ENCODE measurements around the gene SLC25A11.

SLC25A11 gene

GRCh38 chr17:4939796-4940554, at the start of gene SLC25A11, which contains the start of gene RNF167:
Gene SLC25A11, minus strand, starts transcription at chr17:4940046. Its CDS starts 136 bp downstream, at chr17:4939910.
Gene RNF167, plus strand, starts transcription at chr17:4940268. Its CDS starts 642 bp downstream, at chr17:4940910.
- DNase-seq: peak; percentile 100

GRCh38 chr17:4987767-4988567, 48.1 kb upstream of the SLC25A11 start:
- no peak for DNase-seq

- DNase-seq: peak; percentile 88
Observed at GRCh38 chr17:4986951-4987766, 47.3 kb upstream of the SLC25A11 start, which contains the start of gene CAMTA2. Gene CAMTA2, minus strand, starts transcription at chr17:4987675. Its CDS starts 1,453 bp downstream, at chr17:4986222.

- DNase-seq: no peak
Observed at GRCh38 chr17:4986403-4986802, 46.6 kb upstream of the SLC25A11 start.

GRCh38 chr17:4982305-4982704, 42.5 kb upstream of the SLC25A11 start:
- no peak for DNase-seq

- DNase-seq: peak; percentile 82
Observed at GRCh38 chr17:4980644-4981216, 40.9 kb upstream of the SLC25A11 start.

GRCh38 chr17:4978726-4979125, 38.9 kb upstream of the SLC25A11 start:
- DNase-seq: no peak

GRCh38 chr17:4974115-4974670, 34.3 kb upstream of the SLC25A11 start:
- DNase-seq: no peak

- no peak for DNase-seq
Observed at GRCh38 chr17:4973256-4974114, 33.6 kb upstream of the SLC25A11 start.

GRCh38 chr17:4972752-4973151, 32.9 kb upstream of the SLC25A11 start:
- DNase-seq: no peak

GRCh38 chr17:4972322-4972721, 32.5 kb upstream of the SLC25A11 start:
- DNase-seq: no peak

- DNase-seq: no peak
Observed at GRCh38 chr17:4971826-4972225, 32.0 kb upstream of the SLC25A11 start.

GRCh38 chr17:4970273-4970672, 30.4 kb upstream of the SLC25A11 start:
- no peak for DNase-seq

- DNase-seq: no peak
Observed at GRCh38 chr17:4969551-4970173, 29.8 kb upstream of the SLC25A11 start.

GRCh38 chr17:4969047-4969550, 29.3 kb upstream of the SLC25A11 start:
- DNase-seq: no peak

GRCh38 chr17:4968486-4969046, 28.7 kb upstream of the SLC25A11 start:
- no peak for DNase-seq

- peak; percentile 97 for DNase-seq
Observed at GRCh38 chr17:4967539-4968485, 28.0 kb upstream of the SLC25A11 start, which contains the start of gene SPAG7. Gene SPAG7, minus strand, starts transcription at chr17:4967817. Its CDS starts 13 bp downstream, at chr17:4967804.

- DNase-seq: peak; percentile 99
Observed at GRCh38 chr17:4966844-4967538, 27.1 kb upstream of the SLC25A11 start.

Measured in CD4-positive, alpha-beta T cell treated with Interleukin-17A for 1 hour (primary cell).